ENCODE data around the gene ADORA2B.
"Not testable (repeated sequence)": the region's sequence is repeated elsewhere in the genome, so short reads cannot be mapped to it uniquely, and the experiment has no call there.

The ADORA2B gene

DNA sequence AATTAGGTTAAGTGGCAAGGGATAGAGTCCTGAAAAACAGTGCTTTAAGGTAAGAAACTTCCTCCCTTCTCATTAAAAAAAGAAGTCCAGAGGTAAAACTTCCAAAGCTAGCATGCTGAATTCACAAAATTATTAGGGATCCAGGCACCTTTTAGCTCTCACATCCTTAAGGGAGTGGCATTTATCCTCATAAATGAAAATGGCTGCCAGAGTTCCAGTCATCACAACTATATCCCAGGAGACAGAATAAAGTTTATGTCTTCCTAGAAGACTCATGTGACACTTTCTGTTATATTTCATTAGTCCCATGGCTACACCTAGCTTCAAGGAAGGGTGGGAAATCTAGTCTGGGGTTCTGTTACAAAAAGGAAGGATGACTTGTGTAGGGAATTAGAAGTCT is 23.3 kb upstream of the ADORA2B start:
- no peak overlapping the region for H3K9ac ChIP-seq (ENCODE audit: low read length)
- H3K27ac ChIP-seq (ENCODE audit: low read depth, low read length): no peak overlapping the region
- no peaks in the 10 kb centered on the region for H3K36me3 ChIP-seq (ENCODE audit: control insufficient read depth, insufficient read depth, low read length)
- H3K9me3 ChIP-seq (ENCODE audit: control insufficient read depth, insufficient read depth, low read depth, low read length): no peaks in the 10 kb centered on the region
- no peaks in the 10 kb centered on the region for H3K27me3 ChIP-seq (ENCODE audit: control insufficient read depth, insufficient read depth, low read length)
- no peak overlapping the region for H3K4me3 ChIP-seq (ENCODE audit: low read depth, low read length)
- H3K4me1 ChIP-seq (ENCODE audit: control insufficient read depth, insufficient read depth, low read length): peaks cover 4% of the 10 kb centered on the region; the same call in 1 of the 2 replicates

DNA sequence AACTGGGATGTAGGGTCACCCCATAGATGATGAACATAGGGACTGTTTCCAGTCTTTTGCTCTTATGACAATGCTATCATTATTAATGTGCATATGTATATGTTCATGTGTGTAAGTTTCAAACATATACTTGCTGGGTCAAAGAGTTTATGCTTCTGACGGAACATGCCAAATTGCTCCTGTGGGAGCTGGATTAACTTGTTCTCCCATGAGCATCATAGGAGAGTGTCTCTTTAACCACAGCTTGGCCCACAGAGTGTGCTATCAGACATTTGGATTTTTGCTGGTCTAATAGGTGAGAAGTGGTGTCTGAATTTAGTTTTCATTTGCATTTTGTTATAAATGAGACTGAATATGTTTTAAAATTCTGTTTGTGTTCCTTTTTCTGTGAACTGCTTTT is 22.3 kb upstream of the ADORA2B start:
- H3K9me3 ChIP-seq (ENCODE audit: control insufficient read depth, insufficient read depth, low read depth, low read length): no peaks in the 10 kb centered on the region
- H3K9ac ChIP-seq (ENCODE audit: low read length): no peak overlapping the region
- peaks cover 4% of the 10 kb centered on the region; the same call in 1 of the 2 replicates for H3K4me1 ChIP-seq (ENCODE audit: control insufficient read depth, insufficient read depth, low read length)
- no peaks in the 10 kb centered on the region for H3K36me3 ChIP-seq (ENCODE audit: control insufficient read depth, insufficient read depth, low read length)
- no peak overlapping the region for H3K4me3 ChIP-seq (ENCODE audit: low read depth, low read length)
- H3K27me3 ChIP-seq (ENCODE audit: control insufficient read depth, insufficient read depth, low read length): no peaks in the 10 kb centered on the region
- H3K27ac ChIP-seq (ENCODE audit: low read depth, low read length): no peak overlapping the region

DNA sequence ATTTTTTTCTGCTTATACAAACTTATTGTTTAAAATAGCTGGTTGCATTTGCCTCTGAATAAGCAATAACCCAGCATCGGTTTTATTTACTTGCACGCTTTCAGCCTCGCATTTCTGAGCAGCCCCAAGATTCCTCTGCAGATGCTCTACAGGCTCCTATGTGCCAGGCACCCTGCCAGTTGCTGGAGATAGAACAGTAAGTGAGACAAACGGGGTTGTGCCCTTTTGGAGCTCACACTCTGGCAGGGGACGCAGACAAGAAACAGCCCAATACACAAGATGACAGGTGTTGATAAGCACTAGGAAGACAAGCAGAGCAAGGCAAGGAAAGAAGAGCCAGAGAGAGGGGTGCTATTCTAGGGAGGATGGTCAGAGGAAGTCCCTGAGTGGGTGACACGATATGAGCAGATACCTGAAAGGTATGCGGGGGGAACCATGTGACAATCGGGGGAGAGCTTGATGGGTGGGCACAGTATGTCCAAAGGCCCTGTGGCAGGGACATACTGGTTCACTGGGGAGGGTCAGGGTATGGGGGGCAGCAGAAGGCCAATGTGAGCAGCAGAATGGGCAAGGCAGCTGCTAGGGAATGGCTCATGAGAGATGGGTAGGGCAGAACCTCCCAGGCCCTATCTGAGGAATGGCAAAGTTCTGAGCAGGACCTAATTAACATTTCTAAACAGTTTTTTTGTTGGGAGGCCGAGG is 18.7 kb upstream of the ADORA2B start:
- Histone ChIP-seq H3K4me3 (ENCODE audit: low read depth, low read length) (no peak overlapping the region), H3K4me1 (ENCODE audit: control insufficient read depth, insufficient read depth, low read length) (no peaks in the 10 kb centered on the region), H3K9ac (ENCODE audit: low read length) (no peak overlapping the region), H3K9me3 (ENCODE audit: control insufficient read depth, insufficient read depth, low read depth, low read length) (no peaks in the 10 kb centered on the region), H3K27ac (ENCODE audit: low read depth, low read length) (no peak overlapping the region), H3K27me3 (ENCODE audit: control insufficient read depth, insufficient read depth, low read length) (no peaks in the 10 kb centered on the region), H3K36me3 (ENCODE audit: control insufficient read depth, insufficient read depth, low read length) (no peaks in the 10 kb centered on the region)

DNA sequence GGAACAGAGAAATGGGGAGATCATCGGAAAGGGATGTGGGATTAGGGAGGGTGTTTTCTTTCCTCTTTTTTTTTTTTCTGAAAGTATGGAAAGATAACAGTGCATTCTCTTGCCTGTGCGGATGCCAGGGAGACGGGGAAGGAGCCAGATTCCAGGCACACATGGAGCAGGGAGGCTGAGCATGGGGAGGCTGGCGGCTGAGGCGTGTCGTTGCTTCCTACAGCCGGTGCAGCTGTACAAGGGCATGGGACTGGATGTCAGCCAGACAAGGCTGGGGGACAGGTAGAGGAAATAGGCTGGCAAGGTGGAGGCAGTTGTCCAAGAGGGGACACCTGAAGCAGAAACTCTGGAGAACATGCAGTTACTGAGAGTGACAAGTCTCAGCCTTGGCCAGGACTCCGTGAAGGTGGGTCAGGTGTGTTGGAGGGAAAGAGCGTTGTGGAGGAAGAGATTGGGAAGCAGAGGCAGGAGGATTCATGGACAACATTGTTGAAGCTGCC is 16.6 kb upstream of the ADORA2B start:
- Histone ChIP-seq H3K27ac (ENCODE audit: low read depth, low read length) (no peak overlapping the region), H3K4me3 (ENCODE audit: low read depth, low read length) (no peak overlapping the region), H3K9me3 (ENCODE audit: control insufficient read depth, insufficient read depth, low read depth, low read length) (no peaks in the 10 kb centered on the region), H3K9ac (ENCODE audit: low read length) (no peak overlapping the region), H3K36me3 (ENCODE audit: control insufficient read depth, insufficient read depth, low read length) (no peaks in the 10 kb centered on the region), H3K4me1 (ENCODE audit: control insufficient read depth, insufficient read depth, low read length) (no peaks in the 10 kb centered on the region), H3K27me3 (ENCODE audit: control insufficient read depth, insufficient read depth, low read length) (no peaks in the 10 kb centered on the region)

DNA sequence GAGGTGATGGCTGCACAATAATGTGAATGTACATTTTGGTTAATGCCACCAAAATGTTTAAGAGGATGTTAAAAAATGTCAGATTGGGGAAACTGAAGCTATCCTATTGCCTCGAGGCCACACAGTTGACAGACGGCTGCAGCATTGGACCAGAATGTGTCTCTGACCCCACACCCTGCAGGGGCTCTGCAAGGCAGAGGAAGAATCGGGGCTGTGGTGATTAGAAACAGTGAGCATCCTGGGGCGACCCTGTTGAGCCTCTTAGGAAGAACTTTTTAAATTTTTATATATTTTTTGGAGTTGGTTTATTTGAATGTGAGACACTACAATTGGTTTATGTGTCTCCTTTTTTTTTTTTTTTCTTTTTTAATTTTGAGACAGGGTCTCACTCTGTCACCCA is 15.0 kb upstream of the ADORA2B start:
- Histone ChIP-seq H3K4me3 (ENCODE audit: low read depth, low read length) (no peak overlapping the region), H3K27ac (ENCODE audit: low read depth, low read length) (no peak overlapping the region), H3K4me1 (ENCODE audit: control insufficient read depth, insufficient read depth, low read length) (no peaks in the 10 kb centered on the region), H3K9me3 (ENCODE audit: control insufficient read depth, insufficient read depth, low read depth, low read length) (no peaks in the 10 kb centered on the region), H3K9ac (ENCODE audit: low read length) (no peak overlapping the region), H3K36me3 (ENCODE audit: control insufficient read depth, insufficient read depth, low read length) (no peaks in the 10 kb centered on the region), H3K27me3 (ENCODE audit: control insufficient read depth, insufficient read depth, low read length) (no peaks in the 10 kb centered on the region)

GRCh38 chr17:15930426-15930825 is 14.5 kb upstream of the ADORA2B start:
- Histone ChIP-seq H3K9me3 (ENCODE audit: control insufficient read depth, insufficient read depth, low read depth, low read length) (no peaks in the 10 kb centered on the region), H3K27ac (ENCODE audit: low read depth, low read length) (no peak overlapping the region), H3K36me3 (ENCODE audit: control insufficient read depth, insufficient read depth, low read length) (no peaks in the 10 kb centered on the region), H3K4me3 (ENCODE audit: low read depth, low read length) (no peak overlapping the region), H3K4me1 (ENCODE audit: control insufficient read depth, insufficient read depth, low read length) (no peaks in the 10 kb centered on the region), H3K27me3 (ENCODE audit: control insufficient read depth, insufficient read depth, low read length) (no peaks in the 10 kb centered on the region), H3K9ac (ENCODE audit: low read length) (no peak overlapping the region)

- H3K9me3 ChIP-seq (ENCODE audit: control insufficient read depth, insufficient read depth, low read depth, low read length): no peaks in the 10 kb centered on the region
- no peak overlapping the region for H3K9ac ChIP-seq (ENCODE audit: low read length)
- H3K4me1 ChIP-seq (ENCODE audit: control insufficient read depth, insufficient read depth, low read length): no peaks in the 10 kb centered on the region
- H3K36me3 ChIP-seq (ENCODE audit: control insufficient read depth, insufficient read depth, low read length): no peaks in the 10 kb centered on the region
- no peaks in the 10 kb centered on the region for H3K27me3 ChIP-seq (ENCODE audit: control insufficient read depth, insufficient read depth, low read length)
- no peak overlapping the region for H3K27ac ChIP-seq (ENCODE audit: low read depth, low read length)
- H3K4me3 ChIP-seq (ENCODE audit: low read depth, low read length): no peak overlapping the region
Observed at GRCh38 chr17:15931394-15931793, 13.5 kb upstream of the ADORA2B start.

GRCh38 chr17:15934866-15935265 is 10.1 kb upstream of the ADORA2B start:
- Histone ChIP-seq H3K4me1 (ENCODE audit: control insufficient read depth, insufficient read depth, low read length) (no peaks in the 10 kb centered on the region), H3K4me3 (ENCODE audit: low read depth, low read length) (no peak overlapping the region), H3K36me3 (ENCODE audit: control insufficient read depth, insufficient read depth, low read length) (no peaks in the 10 kb centered on the region), H3K27ac (ENCODE audit: low read depth, low read length) (no peak overlapping the region), H3K9ac (ENCODE audit: low read length) (no peak overlapping the region), H3K9me3 (ENCODE audit: control insufficient read depth, insufficient read depth, low read depth, low read length) (no peaks in the 10 kb centered on the region), H3K27me3 (ENCODE audit: control insufficient read depth, insufficient read depth, low read length) (no peaks in the 10 kb centered on the region)

DNA sequence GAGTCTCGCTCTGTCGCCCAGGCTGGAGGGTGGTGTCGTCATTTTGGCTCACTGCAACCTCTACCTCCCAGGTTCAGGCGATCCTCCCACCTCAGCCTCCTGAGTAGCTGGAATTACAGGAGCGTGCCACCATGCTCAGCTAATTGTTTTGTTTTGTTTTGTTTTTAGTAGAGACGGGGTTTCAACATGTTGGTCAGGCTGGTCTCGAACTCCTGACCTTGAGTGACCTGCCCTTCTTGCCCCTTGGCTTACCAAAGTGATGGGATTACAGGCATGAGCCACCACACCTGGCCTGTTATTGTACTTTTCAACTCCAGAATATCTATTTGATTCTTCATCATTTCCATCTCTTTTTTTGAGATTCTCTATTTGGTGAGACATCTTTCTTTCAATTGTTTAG is 9.0 kb upstream of the ADORA2B start:
- H3K4me1 ChIP-seq (ENCODE audit: control insufficient read depth, insufficient read depth, low read length): no peaks in the 10 kb centered on the region
- no peak overlapping the region for H3K9ac ChIP-seq (ENCODE audit: low read length)
- no peak overlapping the region for H3K27ac ChIP-seq (ENCODE audit: low read depth, low read length)
- no peaks in the 10 kb centered on the region for H3K27me3 ChIP-seq (ENCODE audit: control insufficient read depth, insufficient read depth, low read length)
- no peak overlapping the region for H3K4me3 ChIP-seq (ENCODE audit: low read depth, low read length)
- H3K9me3 ChIP-seq (ENCODE audit: control insufficient read depth, insufficient read depth, low read depth, low read length): no peaks in the 10 kb centered on the region
- H3K36me3 ChIP-seq (ENCODE audit: control insufficient read depth, insufficient read depth, low read length): no peaks in the 10 kb centered on the region

DNA sequence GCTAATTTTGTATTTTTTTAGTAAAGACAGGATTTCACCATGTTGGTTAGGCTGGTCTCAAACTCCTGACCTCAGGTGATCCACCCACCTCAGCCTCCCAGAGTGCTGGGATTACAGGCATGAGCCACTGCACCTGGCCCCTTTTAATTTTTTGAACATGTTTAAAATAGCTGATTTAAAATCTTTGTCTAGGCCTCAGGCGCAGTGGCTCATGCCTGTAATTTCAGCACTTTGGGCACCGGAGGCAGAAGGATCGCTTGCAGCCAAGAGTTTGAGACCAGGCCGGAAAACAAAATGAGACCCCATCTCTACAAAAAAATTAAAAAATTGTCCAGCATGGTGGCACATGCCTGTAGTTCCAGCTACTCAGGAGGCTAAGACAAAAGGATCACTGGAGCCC is 8.4 kb upstream of the ADORA2B start:
- not testable (repeated sequence) for H3K36me3 ChIP-seq (ENCODE audit: control insufficient read depth, insufficient read depth, low read length); H3K4me3 ChIP-seq (ENCODE audit: low read depth, low read length); H3K27ac ChIP-seq (ENCODE audit: low read depth, low read length); H3K27me3 ChIP-seq (ENCODE audit: control insufficient read depth, insufficient read depth, low read length); H3K9ac ChIP-seq (ENCODE audit: low read length); H3K9me3 ChIP-seq (ENCODE audit: control insufficient read depth, insufficient read depth, low read depth, low read length); H3K4me1 ChIP-seq (ENCODE audit: control insufficient read depth, insufficient read depth, low read length)

- H3K4me1 ChIP-seq (ENCODE audit: control insufficient read depth, insufficient read depth, low read length): peaks cover 13% of the 10 kb centered on the region
Observed at GRCh38 chr17:15941781-15942180, 3.1 kb upstream of the ADORA2B start.

More at GRCh38 chr17:15941781-15942180, 3.1 kb upstream of the ADORA2B start:
- Histone ChIP-seq H3K27ac (ENCODE audit: low read depth, low read length) (no peak overlapping the region), H3K9me3 (ENCODE audit: control insufficient read depth, insufficient read depth, low read depth, low read length) (0 out of 2 replicates have a peak, but pooled peaks cover 6% of the 10 kb centered on the region), H3K36me3 (ENCODE audit: control insufficient read depth, insufficient read depth, low read length) (no peaks in the 10 kb centered on the region), H3K27me3 (ENCODE audit: control insufficient read depth, insufficient read depth, low read length) (peaks cover 42% of the 10 kb centered on the region), H3K9ac (ENCODE audit: low read length) (no peak overlapping the region), H3K4me3 (ENCODE audit: low read depth, low read length) (no peak overlapping the region)

Data from HUES6 (cell line).